Ishikawa (cell line): Measurements from ENCODE around the gene MOB1A.

Experiments
- CEBPB ChIP-seq: IDR thresholded peaks from 2 replicates; pipeline ENCODE4 v1.6.1; 2012
- CREB1 ChIP-seq: IDR thresholded peaks from 2 replicates; pipeline ENCODE4 v1.6.1; 2012; ENCODE audit warnings: low read depth
- EGR1 ChIP-seq: IDR thresholded peaks from 2 replicates; pipeline ENCODE4 v1.6.1; 2012
- EP300 ChIP-seq: IDR thresholded peaks from 2 replicates; pipeline ENCODE4 v1.6.1; 2012; ENCODE audit warnings: borderline replicate concordance
- FOXM1 ChIP-seq: IDR thresholded peaks from 2 replicates; pipeline ENCODE4 v1.6.1; 2012; ENCODE audit warnings: low read depth, borderline replicate concordance
- NFIC ChIP-seq: IDR thresholded peaks from 2 replicates; pipeline ENCODE4 v1.6.1; 2012
- RAD21 ChIP-seq: IDR thresholded peaks from 2 replicates; pipeline ENCODE4 v1.6.1; 2012; ENCODE audit warnings: low read depth
- TAF1 ChIP-seq: IDR thresholded peaks from 2 replicates; pipeline ENCODE4 v1.6.1; 2012; ENCODE audit warnings: low read depth, mild to moderate bottlenecking
- TCF12 ChIP-seq: IDR thresholded peaks from 2 replicates; pipeline ENCODE4 v1.6.1; 2012; ENCODE audit warnings: low read depth
- TEAD4 ChIP-seq: IDR thresholded peaks from 2 replicates; pipeline ENCODE4 v1.6.1; 2012
- YY1 ChIP-seq: IDR thresholded peaks from 2 replicates; pipeline ENCODE4 v1.6.1; 2012; ENCODE audit warnings: low read depth
- ZBTB7A ChIP-seq: IDR thresholded peaks from 2 replicates; pipeline ENCODE4 v1.6.1; 2012; ENCODE audit warnings: low read depth
- TF ChIP-seq, protein P1 (sequence below): IDR thresholded peaks from 2 replicates; pipeline ENCODE4 v1.6.1; 2012; ENCODE audit warnings: low read depth, mild to moderate bottlenecking
- TF ChIP-seq, protein P2 (sequence below): IDR thresholded peaks from 2 replicates; pipeline ENCODE4 v1.6.1; 2012
- TF ChIP-seq, protein P3 (sequence below): IDR thresholded peaks from 2 replicates; pipeline ENCODE4 v1.6.1; 2012

MOB1A gene

DNA sequence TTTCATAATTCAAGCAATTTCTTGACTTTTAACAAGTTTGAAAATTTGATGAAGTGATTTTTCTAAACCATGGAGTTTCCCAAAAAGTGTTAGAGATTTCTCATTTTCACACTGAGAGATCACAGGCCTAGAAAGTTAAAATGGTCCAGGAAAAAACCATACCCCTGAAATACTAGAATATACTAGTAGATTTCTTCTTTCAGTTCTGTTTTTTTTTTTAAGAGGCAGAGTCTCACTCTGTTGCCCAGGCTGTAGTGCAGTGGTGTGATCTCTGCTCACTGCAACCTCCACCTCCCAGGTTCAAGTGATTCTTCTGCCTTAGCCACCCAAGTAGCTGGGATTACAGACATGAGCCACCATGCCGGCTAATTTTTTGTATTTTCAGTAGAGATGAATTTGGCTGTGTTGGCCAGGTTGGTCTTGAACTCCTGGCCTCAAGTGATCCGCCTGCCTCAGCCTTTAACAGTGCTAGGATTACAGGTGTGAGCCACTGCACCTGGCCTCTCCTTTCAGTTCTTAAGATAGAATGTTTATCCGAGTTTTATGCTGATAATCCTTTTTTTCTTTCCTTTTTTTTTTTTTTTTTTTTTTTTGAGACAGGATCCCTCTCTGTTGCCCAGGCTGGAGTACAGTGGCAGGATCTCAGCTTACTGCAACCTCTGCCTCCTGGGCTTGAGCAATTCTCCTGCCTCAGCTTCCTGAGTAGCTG lies 34.2 kb upstream of the MOB1A start:
- TF ChIP-seq ZBTB7A (no peak), NFIC (no peak), EP300 (no peak), CREB1 (no peak), CEBPB (no peak), TEAD4 (no peak), RAD21 (no peak), FOXM1 (no peak), EGR1 (no peak)
- TF ChIP-seq, protein P1, sequence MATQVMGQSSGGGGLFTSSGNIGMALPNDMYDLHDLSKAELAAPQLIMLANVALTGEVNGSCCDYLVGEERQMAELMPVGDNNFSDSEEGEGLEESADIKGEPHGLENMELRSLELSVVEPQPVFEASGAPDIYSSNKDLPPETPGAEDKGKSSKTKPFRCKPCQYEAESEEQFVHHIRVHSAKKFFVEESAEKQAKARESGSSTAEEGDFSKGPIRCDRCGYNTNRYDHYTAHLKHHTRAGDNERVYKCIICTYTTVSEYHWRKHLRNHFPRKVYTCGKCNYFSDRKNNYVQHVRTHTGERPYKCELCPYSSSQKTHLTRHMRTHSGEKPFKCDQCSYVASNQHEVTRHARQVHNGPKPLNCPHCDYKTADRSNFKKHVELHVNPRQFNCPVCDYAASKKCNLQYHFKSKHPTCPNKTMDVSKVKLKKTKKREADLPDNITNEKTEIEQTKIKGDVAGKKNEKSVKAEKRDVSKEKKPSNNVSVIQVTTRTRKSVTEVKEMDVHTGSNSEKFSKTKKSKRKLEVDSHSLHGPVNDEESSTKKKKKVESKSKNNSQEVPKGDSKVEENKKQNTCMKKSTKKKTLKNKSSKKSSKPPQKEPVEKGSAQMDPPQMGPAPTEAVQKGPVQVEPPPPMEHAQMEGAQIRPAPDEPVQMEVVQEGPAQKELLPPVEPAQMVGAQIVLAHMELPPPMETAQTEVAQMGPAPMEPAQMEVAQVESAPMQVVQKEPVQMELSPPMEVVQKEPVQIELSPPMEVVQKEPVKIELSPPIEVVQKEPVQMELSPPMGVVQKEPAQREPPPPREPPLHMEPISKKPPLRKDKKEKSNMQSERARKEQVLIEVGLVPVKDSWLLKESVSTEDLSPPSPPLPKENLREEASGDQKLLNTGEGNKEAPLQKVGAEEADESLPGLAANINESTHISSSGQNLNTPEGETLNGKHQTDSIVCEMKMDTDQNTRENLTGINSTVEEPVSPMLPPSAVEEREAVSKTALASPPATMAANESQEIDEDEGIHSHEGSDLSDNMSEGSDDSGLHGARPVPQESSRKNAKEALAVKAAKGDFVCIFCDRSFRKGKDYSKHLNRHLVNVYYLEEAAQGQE: no peak
- TF ChIP-seq, protein P2, sequence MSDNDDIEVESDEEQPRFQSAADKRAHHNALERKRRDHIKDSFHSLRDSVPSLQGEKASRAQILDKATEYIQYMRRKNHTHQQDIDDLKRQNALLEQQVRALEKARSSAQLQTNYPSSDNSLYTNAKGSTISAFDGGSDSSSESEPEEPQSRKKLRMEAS: no peak
- TF ChIP-seq, protein P3, sequence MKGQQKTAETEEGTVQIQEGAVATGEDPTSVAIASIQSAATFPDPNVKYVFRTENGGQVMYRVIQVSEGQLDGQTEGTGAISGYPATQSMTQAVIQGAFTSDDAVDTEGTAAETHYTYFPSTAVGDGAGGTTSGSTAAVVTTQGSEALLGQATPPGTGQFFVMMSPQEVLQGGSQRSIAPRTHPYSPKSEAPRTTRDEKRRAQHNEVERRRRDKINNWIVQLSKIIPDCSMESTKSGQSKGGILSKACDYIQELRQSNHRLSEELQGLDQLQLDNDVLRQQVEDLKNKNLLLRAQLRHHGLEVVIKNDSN: no peak

DNA sequence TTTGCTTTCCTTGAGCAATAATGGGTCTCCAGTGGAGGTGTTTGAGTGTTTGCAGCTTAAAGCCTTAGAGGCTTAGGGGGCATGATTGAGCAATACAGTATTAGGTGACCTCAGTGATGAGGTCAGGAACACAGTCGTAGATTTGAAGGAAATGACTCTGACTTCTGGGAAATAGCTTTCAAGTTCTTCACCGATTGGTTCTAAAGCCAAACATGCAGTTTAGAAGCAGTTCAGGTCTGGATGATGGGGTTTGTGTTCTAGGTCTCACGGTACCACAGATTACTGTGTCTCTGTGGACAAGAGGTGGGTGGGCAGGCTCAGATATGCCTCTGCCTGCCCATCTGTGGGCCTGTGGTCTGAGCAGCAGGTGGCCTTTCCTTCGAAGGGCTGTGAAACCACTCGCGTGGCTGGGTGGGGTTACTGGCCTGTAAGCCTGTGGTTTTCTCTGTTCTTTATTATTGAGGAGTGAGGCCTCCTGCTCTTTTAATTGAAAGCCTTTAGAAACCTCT lies 27.6 kb upstream of the MOB1A start:
- no peak for TF ChIP-seq TCF12
- TF ChIP-seq CEBPB: peak; percentile 64

DNA sequence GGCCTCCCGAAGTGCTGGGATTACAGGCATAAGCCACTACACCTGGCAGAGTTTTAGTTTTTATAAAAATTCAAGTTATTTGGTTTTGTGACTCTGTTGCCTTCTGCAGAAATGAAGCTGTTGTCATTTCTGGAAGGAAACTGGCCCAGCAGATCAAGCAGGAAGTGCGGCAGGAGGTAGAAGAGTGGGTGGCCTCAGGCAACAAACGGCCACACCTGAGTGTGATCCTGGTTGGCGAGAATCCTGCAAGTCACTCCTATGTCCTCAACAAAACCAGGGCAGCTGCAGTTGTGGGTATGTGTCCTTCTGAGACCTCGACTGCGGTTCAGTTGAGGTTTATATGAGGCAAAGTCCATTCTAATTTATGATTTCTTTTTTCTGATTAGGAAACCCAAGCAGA lies 26.9 kb upstream of the MOB1A start:
- TF ChIP-seq CREB1 (no peak), YY1 (no peak), TAF1 (no peak)
- TF ChIP-seq, protein P1: no peak

DNA sequence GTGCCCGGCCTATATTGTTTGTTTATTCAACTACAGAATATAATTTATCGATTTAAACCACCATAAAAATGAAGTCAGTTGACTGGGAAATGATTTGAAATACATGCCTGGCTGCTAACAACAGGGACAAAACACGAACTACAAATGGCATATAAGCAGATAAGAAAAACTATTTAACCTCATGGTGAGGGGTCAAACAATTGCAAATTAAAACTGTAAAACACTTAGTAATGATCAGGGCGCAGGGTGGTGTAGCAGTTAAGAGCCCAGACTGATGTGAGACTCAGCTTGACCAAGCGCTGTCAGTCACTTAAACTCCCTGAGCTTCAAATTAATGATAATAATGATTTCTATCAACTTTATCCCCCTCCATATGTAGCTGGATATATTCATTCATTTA lies 26.4 kb upstream of the MOB1A start:
- TF ChIP-seq TCF12 (no peak), FOXM1 (no peak), ZBTB7A (no peak), CEBPB (no peak), EGR1 (no peak), TEAD4 (no peak), NFIC (no peak), YY1 (no peak)
- TF ChIP-seq, protein P1: no peak
- TF ChIP-seq, protein P2: no peak
- TF ChIP-seq, protein P3: no peak

DNA sequence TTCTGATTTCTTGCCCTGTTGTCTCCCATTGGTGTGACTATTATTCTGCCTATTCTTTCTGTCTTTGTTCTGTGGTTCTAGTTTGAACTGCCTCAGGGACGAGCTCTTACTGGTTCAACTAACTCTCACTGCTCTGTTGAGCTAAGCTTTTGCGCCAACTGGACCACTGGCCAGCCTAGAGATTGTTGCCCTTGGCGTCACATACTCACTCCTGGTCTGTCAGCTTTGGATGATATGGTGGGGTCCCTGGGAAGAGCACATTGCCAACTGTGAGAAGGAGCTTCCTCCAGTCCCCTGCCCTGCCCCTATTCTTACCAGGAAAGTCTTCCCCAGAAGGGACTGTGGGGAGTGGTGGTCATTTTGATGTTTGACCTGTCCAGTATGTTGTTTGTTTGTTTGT lies 25.8 kb upstream of the MOB1A start:
- TF ChIP-seq CREB1: no peak
- no peak for TF ChIP-seq YY1
- no peak for TF ChIP-seq EP300
- TF ChIP-seq CEBPB: no peak
- TF ChIP-seq ZBTB7A: no peak
- TF ChIP-seq FOXM1: no peak
- TF ChIP-seq, protein P1: no peak
